Heart left ventricle (tissue), 13 donors: Measurements from ENCODE around the gene AAMP.

Experiments
- POLR2A ChIP-seq, 2 donors: fragments of 450-650 bp; IDR thresholded peaks; one replicate each; pipeline ENCODE4 v1.6.1; 2017; ENCODE audit warnings: antibody characterized with exemption in 2 of 2, mild to moderate bottlenecking in 2 of 2, moderate library complexity in 2 of 2
- TF ChIP-seq, protein P1 (sequence below), 12 donors: fragments of 200-600 bp; sonication (generic) in 4 of 12; IDR thresholded peaks; one replicate each; pipeline versions ENCODE4 v1.5.0 to v1.8.0; 2018 to 2022; ENCODE audit warnings: antibody characterized with exemption in 12 of 12, mild to moderate bottlenecking in 5 of 12
- donor health status: ischemic (EF 13 %, LVEDD 7.1; RV severe dilation, severe dysfunction).
- donor health status: DM: no; HTN: yes; CAD: no.
- donor health status: DM: no; HTN: no; CAD: no.
- donor health status: ischemic (EF 25% LVEDD 6.9; RV normal size, moderate dysfunction).
- donor health status: ischemic (EF 25% LVEDD 5.7; RV mildly dilated, moderate dysfunction).
- donor health status: ischemic (EF 35%, LVEDD 5.7; RV mildly dilated, moderate dysfunction).
- donor health status: nonischemic (EF 11% LVEDD 7.7; RV severe dilation, severe dysfunction).
- donor health status: DM: yes; HTN: yes; CAD: no.
- donor health status: PGD.
- donor health status: ischemic (EF 29% LVEDD 5.4; RV normal size, mild dysfunction).
- donor health status: nonischemic (EF 23%, LVEDD 6.1; RV moderate dilation, normal function).

GRCh38 chr2:218310853-218311540 is 41.1 kb upstream of the AAMP start:
- TF ChIP-seq POLR2A (IDR thresholded peaks at IDR 0.05): no peak
- TF ChIP-seq, protein P1, sequence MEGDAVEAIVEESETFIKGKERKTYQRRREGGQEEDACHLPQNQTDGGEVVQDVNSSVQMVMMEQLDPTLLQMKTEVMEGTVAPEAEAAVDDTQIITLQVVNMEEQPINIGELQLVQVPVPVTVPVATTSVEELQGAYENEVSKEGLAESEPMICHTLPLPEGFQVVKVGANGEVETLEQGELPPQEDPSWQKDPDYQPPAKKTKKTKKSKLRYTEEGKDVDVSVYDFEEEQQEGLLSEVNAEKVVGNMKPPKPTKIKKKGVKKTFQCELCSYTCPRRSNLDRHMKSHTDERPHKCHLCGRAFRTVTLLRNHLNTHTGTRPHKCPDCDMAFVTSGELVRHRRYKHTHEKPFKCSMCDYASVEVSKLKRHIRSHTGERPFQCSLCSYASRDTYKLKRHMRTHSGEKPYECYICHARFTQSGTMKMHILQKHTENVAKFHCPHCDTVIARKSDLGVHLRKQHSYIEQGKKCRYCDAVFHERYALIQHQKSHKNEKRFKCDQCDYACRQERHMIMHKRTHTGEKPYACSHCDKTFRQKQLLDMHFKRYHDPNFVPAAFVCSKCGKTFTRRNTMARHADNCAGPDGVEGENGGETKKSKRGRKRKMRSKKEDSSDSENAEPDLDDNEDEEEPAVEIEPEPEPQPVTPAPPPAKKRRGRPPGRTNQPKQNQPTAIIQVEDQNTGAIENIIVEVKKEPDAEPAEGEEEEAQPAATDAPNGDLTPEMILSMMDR (IDR thresholded peaks at IDR 0.05): no peak
